GM12878 (cell line): Measurements from ENCODE around the gene CDKN1B. TPM values are rescaled to one million over a fixed set of nuclear protein-coding genes. Genes with fewer than 3 reads are reported as not detected.
A peak's percentile ranks its signal among the peaks of the same experiment; 100 is the strongest.

Source experiments
- ATAC-seq: fragments of 200-7000 bp; cut with Tn5 transposase; 3 replicates; pipeline ENCODE4 v1.9.1; 2020; ENCODE audit warnings: mild to moderate bottlenecking, moderate library complexity
- BruUV-seq: library from RNA; stranded (reverse); fragments of 400-500 nt; replicated peaks from 2 replicates; lab custom pipeline; 2021; lab: Mats Ljungman, UMichigan
- CTCF ChIA-PET: fragments of 300-600 bp; sonication (Branson Sonifier 250); formaldehyde crosslinking; extraction: SDS; loops from one replicate; lab custom pipeline; 2021; ENCODE audit warnings: inconsistent platforms; lab: Yijun Ruan, JAX
- POLR2A ChIA-PET: fragments of 350-600 bp; formaldehyde crosslinking; extraction: SDS; loops from one replicate; lab custom pipeline; 2021; ENCODE audit warnings: inconsistent platforms; lab: Charles Lee
- RAD21 ChIA-PET: fragments of 300-600 bp; sonication (Branson Sonifier 250); formaldehyde crosslinking; loops from one replicate; lab custom pipeline; 2023; ENCODE audit warnings: antibody characterized with exemption; ENCODE audit not compliant: unreplicated experiment; lab: Charles Lee
- SMC1A ChIA-PET: fragments of 300-600 bp; sonication (Branson Sonifier 250); formaldehyde crosslinking; loops from one replicate; lab custom pipeline; 2023; ENCODE audit not compliant: unreplicated experiment, uncharacterized antibody; lab: Charles Lee
- DNase-seq: peaks from one replicate; pipeline ENCODE4 v3.0.0-alpha.2; 2011; ENCODE audit warnings: low read depth, low spot score
- FAIRE-seq: peaks from 3 replicates; lab custom pipeline; 2011; peaks lifted over from hg19 to GRCh38; lab: Jason Lieb, UNC
- H2AFZ ChIP-seq: 2 replicates; pipeline ENCODE4 v1.6.0; 2011; ENCODE audit warnings: low read depth, low read length, control low read depth; ENCODE audit not compliant: control insufficient read depth
- H3K27ac ChIP-seq: 2 replicates; pipeline ENCODE4 v1.5.1; 2011; ENCODE audit warnings: control low read depth; ENCODE audit not compliant: control insufficient read depth, insufficient read depth
- H3K27me3 ChIP-seq, 2 experiments: replicated peaks in 1 of 2; 2 replicates each; pipeline versions ENCODE4 v1.6.0 to v1.6.1; 2011; ENCODE audit warnings: low read length in 1 of 2; ENCODE audit not compliant: control insufficient read depth in 2 of 2, insufficient read depth in 2 of 2
- H3K36me3 ChIP-seq, 2 experiments: 2 replicates each; pipeline ENCODE4 v1.5.1; 2011; ENCODE audit warnings: low read length in 1 of 2; ENCODE audit not compliant: control insufficient read depth in 2 of 2, insufficient read depth in 2 of 2
- H3K4me1 ChIP-seq: 2 replicates; pipeline ENCODE4 v1.6.1; 2011; ENCODE audit warnings: mild to moderate bottlenecking, low read length, moderate library complexity, mixed read lengths; ENCODE audit not compliant: control insufficient read depth, insufficient read depth
- H3K4me2 ChIP-seq: 2 replicates; pipeline ENCODE4 v1.6.0; 2011; ENCODE audit warnings: control low read depth; ENCODE audit not compliant: control insufficient read depth, insufficient read depth
- H3K4me3 ChIP-seq: fragments of 200-600 bp; sonication (generic); 2 replicates; pipeline ENCODE4 v1.5.1; 2016
- H3K79me2 ChIP-seq: 2 replicates; pipeline ENCODE4 v1.6.0; 2011; ENCODE audit warnings: low read length; ENCODE audit not compliant: control insufficient read depth, insufficient read depth
- H3K9ac ChIP-seq: 2 replicates; pipeline ENCODE4 v1.8.0; 2011; ENCODE audit warnings: low read length, control low read depth, mixed read lengths; ENCODE audit not compliant: control insufficient read depth, insufficient read depth
- H3K9me3 ChIP-seq: replicated peaks from 3 replicates; pipeline ENCODE4 v1.5.1; 2011; ENCODE audit warnings: mild to moderate bottlenecking, low read length; ENCODE audit not compliant: control insufficient read depth, insufficient read depth
- H4K20me1 ChIP-seq: 2 replicates; pipeline ENCODE4 v1.6.0; 2011; ENCODE audit not compliant: control insufficient read depth, insufficient read depth
- BMI1 ChIP-seq: fragments of 450-650 bp; IDR thresholded peaks from 2 replicates; pipeline ENCODE4 v1.6.1; 2016; ENCODE audit warnings: mild to moderate bottlenecking, moderate library complexity, borderline replicate concordance
- CBX5 ChIP-seq: sonication (generic); IDR thresholded peaks from 2 replicates; pipeline ENCODE4 v1.6.1; 2016; ENCODE audit warnings: low read depth, moderate library complexity, mild to moderate bottlenecking, inconsistent platforms
- CHD1 ChIP-seq: IDR thresholded peaks from 2 replicates; pipeline ENCODE4 v1.6.1; 2012; ENCODE audit warnings: low read depth, low read length, improper control_type of control experiment
- EED ChIP-seq: sonication (generic); IDR thresholded peaks from 2 replicates; pipeline ENCODE4 v1.6.1; 2016; ENCODE audit warnings: antibody characterized with exemption, low read depth
- FOS ChIP-seq: IDR thresholded peaks from 3 replicates; pipeline ENCODE4 v1.6.1; 2011; ENCODE audit warnings: borderline replicate concordance; ENCODE audit not compliant: insufficient read length; ENCODE audit errors: extremely low read depth
- GATAD2B ChIP-seq: fragments of 450-650 bp; conservative IDR thresholded peaks from 2 replicates; pipeline ENCODE4 v1.6.1; 2017; ENCODE audit warnings: low read depth, mild to moderate bottlenecking, moderate library complexity
- HDGF ChIP-seq: fragments of 450-650 bp; IDR thresholded peaks from 2 replicates; pipeline ENCODE4 v1.6.1; 2016; ENCODE audit warnings: antibody characterized with exemption
- IKZF1 ChIP-seq: fragments of 450-650 bp; conservative IDR thresholded peaks from 2 replicates; pipeline ENCODE4 v1.6.1; 2017; ENCODE audit warnings: antibody characterized with exemption, mild to moderate bottlenecking
- IRF5 ChIP-seq: fragments of 450-650 bp; IDR thresholded peaks from 2 replicates; pipeline ENCODE4 v1.6.1; 2017; ENCODE audit warnings: borderline replicate concordance
- KLF5 ChIP-seq: fragments of 450-650 bp; IDR thresholded peaks from 2 replicates; pipeline ENCODE4 v1.6.1; 2014; ENCODE audit warnings: mild to moderate bottlenecking; ENCODE audit not compliant: partially characterized antibody
- LARP7 ChIP-seq: fragments of 450-650 bp; IDR thresholded peaks from 2 replicates; pipeline ENCODE4 v1.6.1; 2017; ENCODE audit warnings: mild to moderate bottlenecking
- MEF2B ChIP-seq: fragments of 450-650 bp; IDR thresholded peaks from 2 replicates; pipeline ENCODE4 v1.6.1; 2018; ENCODE audit warnings: mild to moderate bottlenecking, moderate library complexity; ENCODE audit not compliant: partially characterized antibody, poor library complexity, severe bottlenecking
- NFXL1 ChIP-seq: fragments of 450-650 bp; IDR thresholded peaks from 2 replicates; pipeline ENCODE4 v1.6.1; 2017; ENCODE audit warnings: antibody characterized with exemption, mild to moderate bottlenecking, borderline replicate concordance
- SMC3 ChIP-seq: IDR thresholded peaks from 2 replicates; pipeline ENCODE4 v1.6.1; 2011; ENCODE audit warnings: low read length, improper control_type of control experiment, borderline replicate concordance
- SP1 ChIP-seq: IDR thresholded peaks from one replicate; pipeline ENCODE4 v1.6.1; 2011; ENCODE audit warnings: low read depth, low read length
- SREBF1 ChIP-seq: IDR thresholded peaks from 2 replicates; pipeline ENCODE4 v1.6.1; 2012; ENCODE audit warnings: mild to moderate bottlenecking, low read length
- SUPT20H ChIP-seq: IDR thresholded peaks from 2 replicates; pipeline ENCODE4 v1.6.1; 2011; ENCODE audit warnings: low read depth, mild to moderate bottlenecking, low read length, moderate library complexity, borderline replicate concordance; ENCODE audit not compliant: control insufficient read depth
- TBL1XR1 ChIP-seq: IDR thresholded peaks from 2 replicates; pipeline ENCODE4 v1.6.1; 2012; ENCODE audit warnings: low read depth, low read length, improper control_type of control experiment
- TCF7 ChIP-seq: IDR thresholded peaks from 2 replicates; pipeline ENCODE4 v1.6.1; 2014; ENCODE audit warnings: antibody characterized with exemption, borderline replicate concordance
- USF2 ChIP-seq: IDR thresholded peaks from 2 replicates; pipeline ENCODE4 v1.6.1; 2011; ENCODE audit warnings: low read depth, low read length, improper control_type of control experiment, borderline replicate concordance
- YY1 ChIP-seq: IDR thresholded peaks from 2 replicates; pipeline ENCODE4 v1.6.1; 2011; ENCODE audit warnings: low read depth, mild to moderate bottlenecking, low read length
- ZNF622 ChIP-seq: fragments of 450-650 bp; IDR thresholded peaks from 2 replicates; pipeline ENCODE4 v1.6.1; 2017; ENCODE audit warnings: mild to moderate bottlenecking, inconsistent platforms
- WGBS: methylation state at CpG from one replicate; pipeline ENCODE4 v1.1.6; 2016; ENCODE audit warnings: low lambda C conversion rate; ENCODE audit not compliant: insufficient replicate concordance, insufficient coverage; ENCODE audit errors: missing lambda C conversion rate; 5-methylcytosine and 5-hydroxymethylcytosine counted together
- in situ Hi-C: fragments of 300-500 bp; cut with MboI; formaldehyde crosslinking; loops from 9 replicates; pipeline ENCODE4 v1.14.3; 2018; ENCODE audit warnings: mixed read lengths
- intact Hi-C: fragments of 100-400 bp; cut with micrococcal nuclease; formaldehyde crosslinking; loops from one replicate; pipeline ENCODE4 v1.14.2; 2022; ENCODE audit not compliant: unreplicated experiment
- polyA plus RNA-seq, 11 experiments: library from polyadenylated mRNA; depleted of rRNA in 4 of 11; unstranded in 6 of 11; stranded (reverse) in 5 of 11; fragments of >200 nt; fragmentation: Nextera tagmentation in 4 of 11; fragmentation: Illumina TruSeq in 1 of 11; extraction: Ambion mirVana in 4 of 11; extraction: Trizol in 1 of 11; gene quantifications; 1 replicate in 1 of 11; 2 replicates in 10 of 11; pipeline versions ENCODE4 v1.2.1 to v1.2.3, GENCODE V29; 2011 to 2016; ENCODE audit warnings: inconsistent platforms in 2 of 11, missing spikeins in 2 of 11, low read depth in 1 of 11
- total RNA-seq, 4 experiments: library from RNA; depleted of rRNA in 3 of 4; stranded (reverse); fragments of >200 nt in 3 of 4; fragmentation: Illumina TruSeq in 1 of 4; extraction: Trizol in 1 of 4; gene quantifications; 2 replicates each; pipeline versions ENCODE4 v1.2.1 to v1.2.3, GENCODE V29; 2013 to 2021

CDKN1B gene
- total and polyA plus RNA-seq, 10 of the 15 experiments (the other 5 are each of a cell fraction or from before 2014, with no cell fraction given) = 4.2 to 39.1 (median 23.1) TPM

GRCh38 chr12:12717586-12718380 lies 615 bp downstream of the CDKN1B start:
- Histone ChIP-seq H3K4me1 (peaks cover 20% of the 10 kb centered on the region), H3K27ac (peak overlapping the region; percentile 97), H3K36me3 (peaks cover 0 to 6% of the 10 kb centered on the region in 2 experiments; a peak in 1 of 4 replicates), H3K4me2 (peak overlapping the region; percentile 17; the same call in 1 of the 2 replicates), H3K27me3 (no peaks in the 10 kb centered on the region), H2AFZ (0 out of 2 replicates have a peak overlapping the region, but pooled peaks have one; percentile 31), H3K79me2 (peaks cover 78% of the 10 kb centered on the region), H4K20me1 (no peaks in the 10 kb centered on the region), H3K4me3 (peak overlapping the region; percentile 97), H3K9ac (peak overlapping the region; percentile 97), H3K9me3 (no peaks in the 10 kb centered on the region)
- BruUV-seq = TSS peak; percentile 74
- no peak for FAIRE-seq
- POLR2A ChIA-PET = interaction anchor here (0.7 to 5.0 kb wide), 8 partner anchors 7 to 361 kb away, joined by 3 to 93 read pairs (median 13); partner anchors contain the start of gene BORCS5
- CTCF ChIA-PET = interaction anchor here (1.0 to 2.5 kb wide), 5 partner anchors 9 to 63 kb away, joined by 3 to 27 read pairs (median 7); no protein-coding TSS in a partner anchor
- in situ Hi-C loops (loop anchor here (5.0 kb wide), 1 partner anchor 160 kb away; no protein-coding TSS in a partner anchor), intact Hi-C loops (loop anchor here (1.0 to 5.0 kb wide), 5 partner anchors 8 to 360 kb away; partner anchors contain the start of genes BORCS5, CREBL2 and DUSP16)
- no peak for DNase-seq
- ATAC-seq = peak; percentile 38
- SMC1A ChIA-PET = interaction anchor here (1.0 to 2.5 kb wide), 9 partner anchors 10 to 214 kb away, joined by 3 to 26 read pairs (median 4); no protein-coding TSS in a partner anchor
- under 1% methylated on average over 62 of the region's 62 CpGs for WGBS
- RAD21 ChIA-PET = interaction anchor here (1.1 to 2.8 kb wide), 6 partner anchors 9 to 360 kb away, joined by 3 to 22 read pairs (median 5); no protein-coding TSS in a partner anchor
- TF ChIP-seq BMI1 (no peak), USF2 (no peak), IKZF1 (peak; percentile 10; the same call in 1 of the 2 replicates), MEF2B (no peak), ZNF622 (no peak), IRF5 (no peak), KLF5 (no peak), SREBF1 (no peak), TBL1XR1 (no peak), TCF7 (no peak), YY1 (no peak), SMC3 (no peak), GATAD2B (peak; percentile 24; the same call in 1 of the 2 replicates), SUPT20H (no peak), FOS (no peak), SP1 (no peak), NFXL1 (no peak), LARP7 (peak; percentile 65), CBX5 (no peak), CHD1 (peak; percentile 74), HDGF (no peak), EED (no peak)
